ENCODE data around the gene ZNF417.
"Not testable (repeated sequence)": the region's sequence is repeated elsewhere in the genome, so short reads cannot be mapped to it uniquely, and the experiment has no call there.

The ZNF417 gene

GRCh38 chr19:57934820-57935665 lies 18.7 kb upstream of the ZNF417 start, which contains the start of gene ZNF418:
Gene ZNF418, minus strand, starts transcription at chr19:57935402. Its CDS starts 1,580 bp downstream, at chr19:57933822.
- peak within 1 kb of the TSS; percentile 46 for H3K27ac ChIP-seq (ENCODE audit: low read depth, low read length)
- H3K27me3 ChIP-seq (ENCODE audit: control insufficient read depth, insufficient read depth, low read length) = no peaks in the 10 kb centered on the region
- peaks cover 26% of the 10 kb centered on the region for H3K9me3 ChIP-seq (ENCODE audit: control insufficient read depth, insufficient read depth, low read depth, low read length)
- peak within 1 kb of the TSS; percentile 83 for H3K4me3 ChIP-seq (ENCODE audit: low read depth, low read length)
- no peaks in the 10 kb centered on the region for H3K4me1 ChIP-seq (ENCODE audit: control insufficient read depth, insufficient read depth, low read length)
- peak within 1 kb of the TSS; percentile 89 for H3K9ac ChIP-seq (ENCODE audit: low read length)
- peaks cover 36% of the 10 kb centered on the region for H3K36me3 ChIP-seq (ENCODE audit: control insufficient read depth, insufficient read depth, low read length)

GRCh38 chr19:57927587-57927986 lies 11.2 kb upstream of the ZNF417 start:
- Histone ChIP-seq H3K36me3 (ENCODE audit: control insufficient read depth, insufficient read depth, low read length) (peaks cover 82% of the 10 kb centered on the region), H3K9ac (ENCODE audit: low read length) (no peak overlapping the region), H3K27me3 (ENCODE audit: control insufficient read depth, insufficient read depth, low read length) (no peaks in the 10 kb centered on the region)

GRCh38 chr19:57914531-57914930 lies 1.9 kb downstream of the ZNF417 start:
- Histone ChIP-seq H3K36me3 (ENCODE audit: control insufficient read depth, insufficient read depth, low read length) (peaks cover 53% of the 10 kb centered on the region), H3K27me3 (ENCODE audit: control insufficient read depth, insufficient read depth, low read length) (no peaks in the 10 kb centered on the region)

More at GRCh38 chr19:57927587-57927986, 11.2 kb upstream of the ZNF417 start:
- no peak overlapping the region for H3K4me3 ChIP-seq (ENCODE audit: low read depth, low read length)
- H3K9me3 ChIP-seq (ENCODE audit: control insufficient read depth, insufficient read depth, low read depth, low read length) = peaks cover 69% of the 10 kb centered on the region
- no peaks in the 10 kb centered on the region for H3K4me1 ChIP-seq (ENCODE audit: control insufficient read depth, insufficient read depth, low read length)
- no peak overlapping the region for H3K27ac ChIP-seq (ENCODE audit: low read depth, low read length)

GRCh38 chr19:57907394-57907793 lies 9.0 kb downstream of the ZNF417 start:
- no peaks in the 10 kb centered on the region for H3K4me1 ChIP-seq (ENCODE audit: control insufficient read depth, insufficient read depth, low read length)
- no peak overlapping the region for H3K4me3 ChIP-seq (ENCODE audit: low read depth, low read length)
- no peak overlapping the region for H3K27ac ChIP-seq (ENCODE audit: low read depth, low read length)
- H3K9me3 ChIP-seq (ENCODE audit: control insufficient read depth, insufficient read depth, low read depth, low read length) = peaks cover 6% of the 10 kb centered on the region; the same call in 1 of the 2 replicates
- H3K36me3 ChIP-seq (ENCODE audit: control insufficient read depth, insufficient read depth, low read length) = peaks cover 50% of the 10 kb centered on the region
- no peaks in the 10 kb centered on the region for H3K27me3 ChIP-seq (ENCODE audit: control insufficient read depth, insufficient read depth, low read length)
- no peak overlapping the region for H3K9ac ChIP-seq (ENCODE audit: low read length)

More at GRCh38 chr19:57914531-57914930, 1.9 kb downstream of the ZNF417 start:
- Histone ChIP-seq H3K9ac (ENCODE audit: low read length) (no peak overlapping the region), H3K9me3 (ENCODE audit: control insufficient read depth, insufficient read depth, low read depth, low read length) (no peaks in the 10 kb centered on the region), H3K4me1 (ENCODE audit: control insufficient read depth, insufficient read depth, low read length) (no peaks in the 10 kb centered on the region), H3K4me3 (ENCODE audit: low read depth, low read length) (no peak overlapping the region), H3K27ac (ENCODE audit: low read depth, low read length) (no peak overlapping the region)

- Histone ChIP-seq H3K4me1 (ENCODE audit: control insufficient read depth, insufficient read depth, low read length) (no peaks in the 10 kb centered on the region), H3K9ac (ENCODE audit: low read length) (no peak overlapping the region), H3K27me3 (ENCODE audit: control insufficient read depth, insufficient read depth, low read length) (no peaks in the 10 kb centered on the region), H3K36me3 (ENCODE audit: control insufficient read depth, insufficient read depth, low read length) (peaks cover 29% of the 10 kb centered on the region), H3K4me3 (ENCODE audit: low read depth, low read length) (no peak overlapping the region), H3K27ac (ENCODE audit: low read depth, low read length) (no peak overlapping the region), H3K9me3 (ENCODE audit: control insufficient read depth, insufficient read depth, low read depth, low read length) (peaks cover 6% of the 10 kb centered on the region; the same call in 1 of the 2 replicates)
Measured at GRCh38 chr19:57905258-57905657, 11.1 kb downstream of the ZNF417 start.

- no peak overlapping the region for H3K27ac ChIP-seq (ENCODE audit: low read depth, low read length)
- peaks cover 6% of the 10 kb centered on the region; the same call in 1 of the 2 replicates for H3K9me3 ChIP-seq (ENCODE audit: control insufficient read depth, insufficient read depth, low read depth, low read length)
- peaks cover 19% of the 10 kb centered on the region for H3K36me3 ChIP-seq (ENCODE audit: control insufficient read depth, insufficient read depth, low read length)
- H3K4me1 ChIP-seq (ENCODE audit: control insufficient read depth, insufficient read depth, low read length) = no peaks in the 10 kb centered on the region
- H3K27me3 ChIP-seq (ENCODE audit: control insufficient read depth, insufficient read depth, low read length) = no peaks in the 10 kb centered on the region
- H3K9ac ChIP-seq (ENCODE audit: low read length) = no peak overlapping the region
- H3K4me3 ChIP-seq (ENCODE audit: low read depth, low read length) = no peak overlapping the region
Measured at GRCh38 chr19:57903618-57904184, 12.7 kb downstream of the ZNF417 start.

- no peak overlapping the region for H3K4me3 ChIP-seq (ENCODE audit: low read depth, low read length)
- no peaks in the 10 kb centered on the region for H3K27me3 ChIP-seq (ENCODE audit: control insufficient read depth, insufficient read depth, low read length)
- H3K27ac ChIP-seq (ENCODE audit: low read depth, low read length) = no peak overlapping the region
- H3K36me3 ChIP-seq (ENCODE audit: control insufficient read depth, insufficient read depth, low read length) = no peaks in the 10 kb centered on the region; the same call in 1 of the 2 replicates
- no peaks in the 10 kb centered on the region for H3K4me1 ChIP-seq (ENCODE audit: control insufficient read depth, insufficient read depth, low read length)
- H3K9me3 ChIP-seq (ENCODE audit: control insufficient read depth, insufficient read depth, low read depth, low read length) = peaks cover 6% of the 10 kb centered on the region; the same call in 1 of the 2 replicates
- H3K9ac ChIP-seq (ENCODE audit: low read length) = no peak overlapping the region
Measured at GRCh38 chr19:57900311-57900710, 16.1 kb downstream of the ZNF417 start.

GRCh38 chr19:57890706-57891105 lies 25.7 kb downstream of the ZNF417 start:
- H3K4me1 ChIP-seq (ENCODE audit: control insufficient read depth, insufficient read depth, low read length) = peaks cover 12% of the 10 kb centered on the region; the same call in 1 of the 2 replicates
- not testable (repeated sequence) for H3K9me3 ChIP-seq (ENCODE audit: control insufficient read depth, insufficient read depth, low read depth, low read length); H3K27ac ChIP-seq (ENCODE audit: low read depth, low read length); H3K27me3 ChIP-seq (ENCODE audit: control insufficient read depth, insufficient read depth, low read length); H3K36me3 ChIP-seq (ENCODE audit: control insufficient read depth, insufficient read depth, low read length); H3K4me3 ChIP-seq (ENCODE audit: low read depth, low read length); H3K9ac ChIP-seq (ENCODE audit: low read length)

- H3K4me1 ChIP-seq (ENCODE audit: control insufficient read depth, insufficient read depth, low read length) = peaks cover 12% of the 10 kb centered on the region; the same call in 1 of the 2 replicates
- peaks cover 18% of the 10 kb centered on the region; the same call in 1 of the 2 replicates for H3K9me3 ChIP-seq (ENCODE audit: control insufficient read depth, insufficient read depth, low read depth, low read length)
- peak within 1 kb of the TSS; percentile 92 for H3K27ac ChIP-seq (ENCODE audit: low read depth, low read length)
- H3K36me3 ChIP-seq (ENCODE audit: control insufficient read depth, insufficient read depth, low read length) = peaks cover 26% of the 10 kb centered on the region
- H3K4me3 ChIP-seq (ENCODE audit: low read depth, low read length) = peak within 1 kb of the TSS; percentile 94
- no peaks in the 10 kb centered on the region for H3K27me3 ChIP-seq (ENCODE audit: control insufficient read depth, insufficient read depth, low read length)
- H3K9ac ChIP-seq (ENCODE audit: low read length) = peak within 1 kb of the TSS; percentile 93
Measured at GRCh38 chr19:57888560-57889231, 27.7 kb downstream of the ZNF417 start, which contains the start of gene ZNF814. Gene ZNF814, minus strand, starts transcription at chr19:57889037. Its CDS starts 235 bp downstream, at chr19:57888802.

GRCh38 chr19:57888107-57888559 lies 28.3 kb downstream of the ZNF417 start:
- peaks cover 12% of the 10 kb centered on the region; the same call in 1 of the 2 replicates for H3K4me1 ChIP-seq (ENCODE audit: control insufficient read depth, insufficient read depth, low read length)
- no peaks in the 10 kb centered on the region for H3K27me3 ChIP-seq (ENCODE audit: control insufficient read depth, insufficient read depth, low read length)
- peaks cover 18% of the 10 kb centered on the region; the same call in 1 of the 2 replicates for H3K9me3 ChIP-seq (ENCODE audit: control insufficient read depth, insufficient read depth, low read depth, low read length)
- H3K4me3 ChIP-seq (ENCODE audit: low read depth, low read length) = peak overlapping the region; percentile 94
- peak overlapping the region; percentile 93 for H3K9ac ChIP-seq (ENCODE audit: low read length)
- H3K36me3 ChIP-seq (ENCODE audit: control insufficient read depth, insufficient read depth, low read length) = peaks cover 32% of the 10 kb centered on the region
- H3K27ac ChIP-seq (ENCODE audit: low read depth, low read length) = peak overlapping the region; percentile 92
